NCI-H1105 (cell line): Measurements from ENCODE around the gene ZNF281.

Experiments
- DNase-seq: peaks from one replicate; lab custom pipeline; 2025; lab: John Stamatoyannopoulos, UW

ZNF281 gene

DNA sequence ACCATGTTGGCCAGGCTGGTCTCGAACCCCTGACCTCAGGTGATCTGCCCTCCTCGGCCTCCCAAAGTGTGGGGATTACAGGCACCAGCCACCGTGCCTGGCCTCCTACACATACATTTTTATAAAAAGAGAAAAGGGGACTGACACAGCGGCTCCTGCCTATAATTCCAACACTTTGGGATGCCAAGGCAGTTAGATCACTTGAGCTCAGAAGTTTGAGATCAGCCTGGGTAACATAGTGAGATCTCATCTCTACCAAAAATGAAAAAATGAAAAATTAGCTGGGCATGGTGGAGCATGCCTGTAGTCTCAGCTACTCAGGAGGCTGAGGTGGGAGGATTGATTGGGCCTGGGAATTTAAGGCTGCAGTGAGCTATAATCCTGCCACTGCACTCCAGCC is 23.4 kb downstream of the ZNF281 start:
- DNase-seq = no peak

GRCh38 chr1:200384818-200385390 is 24.9 kb downstream of the ZNF281 start:
- DNase-seq = no peak

- DNase-seq = no peak
These were observed 28.4 kb downstream of the ZNF281 start for GRCh38 chr1:200381256-200381984.

- DNase-seq = no peak
These were observed 29.2 kb downstream of the ZNF281 start for GRCh38 chr1:200380589-200381021.

DNA sequence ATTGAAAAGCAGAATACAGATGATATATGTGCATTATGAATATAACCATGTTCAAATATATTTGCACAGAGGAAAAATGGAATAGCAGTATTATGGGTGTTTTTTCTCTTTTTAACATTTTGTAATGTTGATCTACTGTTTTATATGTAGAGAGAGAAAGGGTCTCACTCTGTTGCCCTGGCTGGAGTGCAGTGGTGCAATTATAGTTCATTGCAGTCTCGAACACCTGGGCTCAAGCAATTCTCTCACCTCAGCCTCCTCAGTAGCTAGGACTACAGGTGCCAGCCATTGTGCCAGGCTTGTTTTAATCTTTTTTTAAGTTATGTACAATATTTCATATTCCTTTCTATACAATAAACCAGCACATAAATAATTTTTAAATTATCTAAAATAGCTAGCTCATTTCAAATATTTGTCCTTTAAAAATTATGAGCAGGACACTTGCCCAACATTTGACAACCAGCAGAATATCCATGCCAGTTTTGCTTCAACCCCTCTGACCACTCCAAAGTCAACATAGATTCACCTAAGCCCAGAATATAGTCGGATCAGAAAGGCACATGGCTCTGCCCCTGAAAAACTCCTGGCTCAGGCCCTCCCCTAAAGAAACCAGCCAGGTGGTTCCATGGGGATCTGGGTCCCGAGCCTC is 29.8 kb downstream of the ZNF281 start:
- DNase-seq = no peak

GRCh38 chr1:200379432-200379757 is 30.4 kb downstream of the ZNF281 start:
- DNase-seq = no peak

- no peak for DNase-seq
These were observed 31.7 kb downstream of the ZNF281 start for GRCh38 chr1:200378096-200378495.

DNA sequence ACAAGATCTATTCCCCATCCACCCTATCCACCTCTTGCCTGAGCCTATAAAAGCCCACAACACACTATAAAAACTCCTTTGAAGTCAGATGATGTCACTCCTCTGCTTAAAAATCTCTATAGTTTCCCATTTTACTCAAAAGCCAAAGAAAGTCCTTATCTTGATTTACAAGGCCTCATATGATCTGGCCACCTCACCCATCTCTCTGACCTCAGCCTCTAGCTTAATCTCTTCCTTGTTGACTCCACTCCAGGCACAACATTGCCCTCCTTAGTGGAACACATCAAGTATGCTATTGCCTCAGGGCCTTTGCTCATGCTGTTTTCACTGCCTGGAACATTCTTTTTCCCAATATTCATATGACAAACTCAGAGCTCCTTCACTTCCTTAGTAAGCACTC is 33.3 kb downstream of the ZNF281 start:
- no peak for DNase-seq

- no peak for DNase-seq
These were observed 35.1 kb downstream of the ZNF281 start for GRCh38 chr1:200374569-200375295.

DNA sequence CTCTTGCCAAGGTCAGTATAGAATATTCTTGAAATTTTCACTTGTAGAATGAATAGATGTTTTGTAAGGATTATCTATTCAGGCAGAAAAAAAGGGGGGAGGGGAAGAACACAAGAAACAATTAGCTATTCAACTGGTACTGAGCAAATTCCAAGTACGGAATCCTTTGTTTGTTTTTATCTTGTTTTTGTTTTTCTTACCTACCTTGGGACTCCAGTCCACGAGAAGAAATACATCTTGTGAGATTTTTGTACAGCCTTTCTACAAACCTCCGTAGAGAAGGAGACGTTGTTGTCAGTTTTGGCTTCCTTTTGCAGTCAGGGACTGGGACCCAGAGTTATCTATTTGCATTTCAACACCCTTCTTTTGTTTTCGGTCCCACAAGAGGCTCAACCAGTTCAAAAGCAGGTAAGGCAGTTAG is 36.0 kb downstream of the ZNF281 start:
- DNase-seq = no peak

DNA sequence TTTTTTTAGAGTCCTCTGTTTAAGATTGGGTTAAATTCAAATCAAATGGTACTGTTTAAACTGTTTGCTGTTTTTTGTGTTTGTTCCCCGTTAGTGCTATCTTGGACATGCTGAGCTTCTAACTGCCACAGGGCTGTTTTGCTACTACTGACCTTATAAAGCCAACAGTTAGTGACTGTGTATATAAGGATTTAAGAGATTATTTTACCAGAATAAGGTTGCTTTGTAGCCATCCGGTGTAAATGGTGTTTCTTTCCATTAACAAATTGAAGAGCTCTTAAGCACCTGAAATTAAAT is 37.0 kb downstream of the ZNF281 start:
- DNase-seq = no peak

DNA sequence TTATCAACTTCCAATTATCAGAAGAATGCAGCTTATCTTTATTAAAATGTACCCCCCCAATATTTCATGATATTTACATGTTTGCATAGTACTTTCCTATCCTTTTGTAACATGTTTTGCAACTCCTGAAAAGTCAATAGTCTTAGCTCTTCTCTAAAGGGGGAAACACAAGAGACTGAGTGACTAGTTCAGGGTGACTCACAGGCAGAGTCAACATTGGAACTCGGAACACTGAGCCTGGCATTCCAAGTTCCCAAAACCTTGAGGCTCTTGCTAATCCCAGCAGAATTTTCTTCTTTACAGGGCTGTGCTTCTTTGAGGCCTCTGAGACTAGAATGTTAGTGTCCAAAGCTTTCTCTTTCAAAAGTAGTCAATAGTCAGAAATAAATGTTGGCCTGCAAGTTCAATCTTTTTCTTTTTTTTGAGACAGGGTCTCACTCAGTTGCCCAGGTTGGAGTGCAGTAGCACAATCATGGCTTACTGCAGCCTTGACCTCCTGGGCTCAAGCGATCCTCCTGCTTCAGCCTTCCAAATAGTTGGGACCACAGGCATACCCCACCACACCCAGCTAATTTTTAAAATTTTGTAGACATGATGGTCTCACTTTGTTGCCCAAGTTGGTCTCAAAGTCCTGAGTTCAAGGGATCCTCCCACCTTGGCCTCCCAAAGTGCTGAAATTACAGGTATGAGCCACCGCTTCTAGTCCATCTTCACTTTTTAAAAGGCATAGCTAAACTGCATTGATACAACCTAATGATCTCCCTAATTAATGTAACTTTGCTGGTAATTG is 37.5 kb downstream of the ZNF281 start:
- no peak for DNase-seq

GRCh38 chr1:200369706-200370105 is 40.1 kb downstream of the ZNF281 start:
- no peak for DNase-seq

DNA sequence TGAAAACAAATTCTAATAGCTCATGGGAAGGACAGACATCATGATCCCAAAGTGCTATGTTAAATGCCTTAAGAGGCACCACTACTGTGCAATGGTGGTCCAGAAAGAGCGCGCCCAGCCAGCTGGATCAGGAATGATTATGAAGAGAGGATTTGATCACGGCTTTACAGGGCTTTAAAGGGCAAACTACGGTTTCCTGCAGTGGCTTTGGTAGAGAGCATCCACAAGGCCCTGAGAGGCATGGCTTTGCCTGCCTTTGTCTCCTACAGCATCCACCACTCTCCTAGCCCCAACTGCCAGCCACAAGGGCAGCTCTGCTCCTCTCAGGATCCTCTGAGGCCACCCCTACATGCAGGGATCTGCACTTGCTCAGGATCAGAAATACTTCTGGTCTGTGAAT is 40.7 kb downstream of the ZNF281 start:
- no peak for DNase-seq

- no peak for DNase-seq
These were observed 41.3 kb downstream of the ZNF281 start for GRCh38 chr1:200368556-200368955.

DNA sequence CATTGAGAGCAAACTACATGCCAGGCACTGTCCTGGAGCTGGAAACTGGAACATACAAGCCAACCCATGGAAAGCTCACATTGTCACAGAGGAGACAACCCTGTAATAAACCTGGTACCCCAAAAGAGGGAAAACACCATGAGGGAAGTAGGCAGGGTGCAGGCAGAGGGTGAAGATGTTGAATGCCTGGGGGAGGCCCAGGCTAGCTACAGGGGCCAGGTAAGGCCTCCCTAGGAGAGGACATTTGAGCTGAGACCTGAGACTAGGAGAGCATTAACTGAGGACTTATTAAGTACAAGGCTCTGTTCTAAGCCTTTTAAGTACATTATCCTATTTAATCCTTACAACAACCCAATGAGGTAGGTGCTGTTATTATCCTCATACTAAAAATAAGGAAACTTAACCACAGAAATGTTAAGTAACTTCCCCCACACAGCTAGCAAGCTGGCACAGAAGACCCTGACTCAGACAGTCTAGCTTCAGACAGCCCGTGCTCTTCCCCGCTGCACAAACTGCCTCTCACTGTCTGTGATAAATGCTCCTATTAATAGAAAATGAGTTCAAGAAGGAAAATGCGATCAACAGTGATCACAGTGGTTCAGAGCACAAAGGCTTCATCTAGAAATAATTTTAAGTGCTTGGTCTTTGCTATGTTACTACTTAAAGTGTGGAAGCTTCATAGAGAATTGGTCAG is 41.8 kb downstream of the ZNF281 start:
- no peak for DNase-seq

DNA sequence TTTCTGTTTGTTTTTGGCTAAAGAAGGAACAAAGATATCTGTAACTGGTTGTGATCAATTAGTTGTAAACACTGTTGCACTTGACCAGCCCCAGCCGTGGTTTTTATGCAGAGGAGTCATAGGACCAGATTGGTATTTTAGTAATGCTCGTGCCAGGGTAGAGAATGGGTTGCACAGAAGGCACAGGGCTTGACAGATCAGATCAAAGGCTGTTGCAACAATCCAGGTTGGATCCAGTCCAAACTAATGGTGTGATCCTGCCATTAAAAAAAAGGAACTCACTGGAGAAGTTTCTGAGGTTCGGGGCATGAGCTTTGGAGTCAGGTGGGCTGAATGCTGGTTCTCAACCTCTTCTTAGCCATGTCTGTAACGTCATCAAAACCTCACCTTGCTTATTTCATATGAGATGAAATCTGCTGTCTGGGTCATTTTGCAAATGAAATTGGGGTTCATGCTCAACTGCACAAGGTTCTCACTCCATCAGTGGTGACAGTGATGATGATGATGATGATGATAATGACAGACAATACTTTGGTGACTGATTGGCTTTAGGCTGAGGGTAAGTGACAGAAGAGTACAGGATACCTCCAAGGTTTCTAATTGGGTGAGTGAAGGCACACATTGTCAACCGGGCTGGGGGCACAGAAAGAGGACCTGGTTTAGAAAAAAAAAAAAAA is 43.1 kb downstream of the ZNF281 start:
- no peak for DNase-seq

DNA sequence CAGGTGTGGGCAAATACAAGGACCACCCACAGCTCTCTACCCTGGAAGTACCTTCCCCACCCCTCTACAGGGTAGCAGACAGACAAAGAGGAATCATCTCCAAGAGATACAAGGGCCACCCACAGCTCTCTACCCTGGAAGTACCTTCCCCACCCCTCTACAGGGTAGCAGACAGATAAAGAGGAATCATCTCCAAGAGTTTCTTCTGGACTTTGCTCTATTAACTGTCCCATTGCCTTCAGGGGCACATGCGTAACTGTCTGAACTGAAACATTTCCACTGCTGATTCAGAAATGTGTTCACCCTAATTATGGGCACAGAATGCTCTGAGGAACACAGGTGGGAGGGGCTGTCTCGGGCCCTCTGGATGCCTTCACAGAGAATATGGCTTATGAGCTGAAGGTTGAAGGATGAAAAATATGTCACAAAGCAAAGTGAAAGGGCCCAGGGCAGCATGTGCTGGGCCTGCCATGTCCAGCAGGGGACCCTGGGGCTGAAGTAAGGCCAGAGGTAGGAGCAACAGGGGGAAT is 43.9 kb downstream of the ZNF281 start:
- DNase-seq = no peak

- DNase-seq = no peak
These were observed 45.0 kb downstream of the ZNF281 start for GRCh38 chr1:200364831-200365230.

GRCh38 chr1:200364091-200364759 is 45.6 kb downstream of the ZNF281 start:
- DNase-seq = no peak
